ENCODE measurements around the gene SLC12A9.

Gene SLC12A9

DNA sequence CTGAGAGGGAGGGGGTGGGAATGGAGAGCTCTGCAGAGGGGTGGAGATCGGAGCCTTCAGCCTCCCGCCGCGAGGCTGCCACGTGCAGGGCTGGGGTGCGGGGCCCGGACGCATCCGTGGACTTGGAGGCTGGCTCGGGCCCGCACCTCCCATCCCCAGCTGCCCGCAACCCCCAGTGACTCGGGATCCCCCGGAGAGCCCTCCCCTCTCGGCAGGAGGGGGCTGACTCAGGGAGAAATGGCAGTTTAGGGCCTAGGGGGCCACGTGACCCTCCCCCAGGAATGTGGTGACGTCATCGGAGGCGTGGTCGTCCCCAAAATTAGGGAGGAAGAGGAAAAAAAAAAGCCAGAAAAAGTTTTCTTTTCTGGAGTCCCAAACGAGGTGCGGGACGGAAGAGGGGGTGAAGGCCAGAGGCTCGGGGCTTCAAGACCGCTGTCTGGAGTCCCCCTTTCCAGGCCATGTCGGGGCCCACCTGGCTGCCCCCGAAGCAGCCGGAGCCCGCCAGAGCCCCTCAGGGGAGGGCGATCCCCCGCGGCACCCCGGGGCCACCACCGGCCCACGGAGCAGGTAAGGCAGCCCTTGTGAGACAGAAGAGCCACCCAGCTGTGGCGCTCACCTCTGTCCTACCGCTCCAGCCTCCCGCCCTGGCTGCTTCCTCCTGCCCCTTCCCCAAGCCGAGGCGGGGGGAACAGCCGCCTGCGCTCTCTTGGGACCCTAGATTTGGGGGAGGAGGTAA is 14.7 kb downstream of the SLC12A9 start, which contains the start of gene TRIP6 (continued):
- TF ChIP-seq, protein P1, sequence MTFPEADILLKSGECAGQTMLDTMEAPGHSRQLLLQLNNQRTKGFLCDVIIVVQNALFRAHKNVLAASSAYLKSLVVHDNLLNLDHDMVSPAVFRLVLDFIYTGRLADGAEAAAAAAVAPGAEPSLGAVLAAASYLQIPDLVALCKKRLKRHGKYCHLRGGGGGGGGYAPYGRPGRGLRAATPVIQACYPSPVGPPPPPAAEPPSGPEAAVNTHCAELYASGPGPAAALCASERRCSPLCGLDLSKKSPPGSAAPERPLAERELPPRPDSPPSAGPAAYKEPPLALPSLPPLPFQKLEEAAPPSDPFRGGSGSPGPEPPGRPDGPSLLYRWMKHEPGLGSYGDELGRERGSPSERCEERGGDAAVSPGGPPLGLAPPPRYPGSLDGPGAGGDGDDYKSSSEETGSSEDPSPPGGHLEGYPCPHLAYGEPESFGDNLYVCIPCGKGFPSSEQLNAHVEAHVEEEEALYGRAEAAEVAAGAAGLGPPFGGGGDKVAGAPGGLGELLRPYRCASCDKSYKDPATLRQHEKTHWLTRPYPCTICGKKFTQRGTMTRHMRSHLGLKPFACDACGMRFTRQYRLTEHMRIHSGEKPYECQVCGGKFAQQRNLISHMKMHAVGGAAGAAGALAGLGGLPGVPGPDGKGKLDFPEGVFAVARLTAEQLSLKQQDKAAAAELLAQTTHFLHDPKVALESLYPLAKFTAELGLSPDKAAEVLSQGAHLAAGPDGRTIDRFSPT (tag by site-specific recombination; IDR thresholded peaks at IDR 0.05), result peak; percentile 86
- TF ChIP-seq, protein P2, sequence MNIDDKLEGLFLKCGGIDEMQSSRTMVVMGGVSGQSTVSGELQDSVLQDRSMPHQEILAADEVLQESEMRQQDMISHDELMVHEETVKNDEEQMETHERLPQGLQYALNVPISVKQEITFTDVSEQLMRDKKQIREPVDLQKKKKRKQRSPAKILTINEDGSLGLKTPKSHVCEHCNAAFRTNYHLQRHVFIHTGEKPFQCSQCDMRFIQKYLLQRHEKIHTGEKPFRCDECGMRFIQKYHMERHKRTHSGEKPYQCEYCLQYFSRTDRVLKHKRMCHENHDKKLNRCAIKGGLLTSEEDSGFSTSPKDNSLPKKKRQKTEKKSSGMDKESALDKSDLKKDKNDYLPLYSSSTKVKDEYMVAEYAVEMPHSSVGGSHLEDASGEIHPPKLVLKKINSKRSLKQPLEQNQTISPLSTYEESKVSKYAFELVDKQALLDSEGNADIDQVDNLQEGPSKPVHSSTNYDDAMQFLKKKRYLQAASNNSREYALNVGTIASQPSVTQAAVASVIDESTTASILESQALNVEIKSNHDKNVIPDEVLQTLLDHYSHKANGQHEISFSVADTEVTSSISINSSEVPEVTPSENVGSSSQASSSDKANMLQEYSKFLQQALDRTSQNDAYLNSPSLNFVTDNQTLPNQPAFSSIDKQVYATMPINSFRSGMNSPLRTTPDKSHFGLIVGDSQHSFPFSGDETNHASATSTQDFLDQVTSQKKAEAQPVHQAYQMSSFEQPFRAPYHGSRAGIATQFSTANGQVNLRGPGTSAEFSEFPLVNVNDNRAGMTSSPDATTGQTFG (tag by site-specific recombination; IDR thresholded peaks at IDR 0.05; ENCODE audit: borderline replicate concordance), result no peak
- TF ChIP-seq KLF7 (tag by site-specific recombination; IDR thresholded peaks at IDR 0.05; ENCODE audit: borderline replicate concordance) (peak; percentile 93), ZBTB1 (tag by site-specific recombination; IDR thresholded peaks at IDR 0.05) (peak; percentile 84), ZNF24 (tag by site-specific recombination; IDR thresholded peaks at IDR 0.05) (peak; percentile 91), ZNF140 (tag by site-specific recombination; IDR thresholded peaks at IDR 0.05) (no peak), ZNF776 (tag by site-specific recombination; IDR thresholded peaks at IDR 0.05; ENCODE audit: borderline replicate concordance) (no peak), ZNF37A (tag by site-specific recombination; IDR thresholded peaks at IDR 0.05) (peak; percentile 31; the same call in 1 of the 2 replicates), ZNF366 (tag by site-specific recombination; conservative IDR thresholded peaks at IDR 0.05) (peak; percentile 85), ZXDB (tag by site-specific recombination; IDR thresholded peaks at IDR 0.05) (peak; percentile 92), ZNF341 (tag by site-specific recombination; IDR thresholded peaks at IDR 0.05; ENCODE audit: low read depth) (peak; percentile 84), ZBTB17 (tag by site-specific recombination; IDR thresholded peaks at IDR 0.05) (peak; percentile 66), KLF9 (tag by site-specific recombination; IDR thresholded peaks at IDR 0.05; ENCODE audit: low read depth) (peak; percentile 95), ZNF623 (tag by site-specific recombination; IDR thresholded peaks at IDR 0.05) (0 out of 2 replicates have a peak, but pooled peaks have one; percentile 22), OVOL3 (tag by site-specific recombination; IDR thresholded peaks at IDR 0.05) (no peak), ZNF600 (tag by site-specific recombination; IDR thresholded peaks at IDR 0.05) (0 out of 2 replicates have a peak, but pooled peaks have one; percentile 7), ZNF426 (tag by site-specific recombination; IDR thresholded peaks at IDR 0.05) (no peak), ZNF133 (tag by site-specific recombination; IDR thresholded peaks at IDR 0.05) (no peak), YY1 (tag by site-specific recombination; IDR thresholded peaks at IDR 0.05) (peak; percentile 71)
- TF ChIP-seq, protein P3, sequence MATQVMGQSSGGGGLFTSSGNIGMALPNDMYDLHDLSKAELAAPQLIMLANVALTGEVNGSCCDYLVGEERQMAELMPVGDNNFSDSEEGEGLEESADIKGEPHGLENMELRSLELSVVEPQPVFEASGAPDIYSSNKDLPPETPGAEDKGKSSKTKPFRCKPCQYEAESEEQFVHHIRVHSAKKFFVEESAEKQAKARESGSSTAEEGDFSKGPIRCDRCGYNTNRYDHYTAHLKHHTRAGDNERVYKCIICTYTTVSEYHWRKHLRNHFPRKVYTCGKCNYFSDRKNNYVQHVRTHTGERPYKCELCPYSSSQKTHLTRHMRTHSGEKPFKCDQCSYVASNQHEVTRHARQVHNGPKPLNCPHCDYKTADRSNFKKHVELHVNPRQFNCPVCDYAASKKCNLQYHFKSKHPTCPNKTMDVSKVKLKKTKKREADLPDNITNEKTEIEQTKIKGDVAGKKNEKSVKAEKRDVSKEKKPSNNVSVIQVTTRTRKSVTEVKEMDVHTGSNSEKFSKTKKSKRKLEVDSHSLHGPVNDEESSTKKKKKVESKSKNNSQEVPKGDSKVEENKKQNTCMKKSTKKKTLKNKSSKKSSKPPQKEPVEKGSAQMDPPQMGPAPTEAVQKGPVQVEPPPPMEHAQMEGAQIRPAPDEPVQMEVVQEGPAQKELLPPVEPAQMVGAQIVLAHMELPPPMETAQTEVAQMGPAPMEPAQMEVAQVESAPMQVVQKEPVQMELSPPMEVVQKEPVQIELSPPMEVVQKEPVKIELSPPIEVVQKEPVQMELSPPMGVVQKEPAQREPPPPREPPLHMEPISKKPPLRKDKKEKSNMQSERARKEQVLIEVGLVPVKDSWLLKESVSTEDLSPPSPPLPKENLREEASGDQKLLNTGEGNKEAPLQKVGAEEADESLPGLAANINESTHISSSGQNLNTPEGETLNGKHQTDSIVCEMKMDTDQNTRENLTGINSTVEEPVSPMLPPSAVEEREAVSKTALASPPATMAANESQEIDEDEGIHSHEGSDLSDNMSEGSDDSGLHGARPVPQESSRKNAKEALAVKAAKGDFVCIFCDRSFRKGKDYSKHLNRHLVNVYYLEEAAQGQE (tag by site-specific recombination; IDR thresholded peaks at IDR 0.05), result peak; percentile 34; the same call in 1 of the 2 replicates
- TF ChIP-seq, protein P4, sequence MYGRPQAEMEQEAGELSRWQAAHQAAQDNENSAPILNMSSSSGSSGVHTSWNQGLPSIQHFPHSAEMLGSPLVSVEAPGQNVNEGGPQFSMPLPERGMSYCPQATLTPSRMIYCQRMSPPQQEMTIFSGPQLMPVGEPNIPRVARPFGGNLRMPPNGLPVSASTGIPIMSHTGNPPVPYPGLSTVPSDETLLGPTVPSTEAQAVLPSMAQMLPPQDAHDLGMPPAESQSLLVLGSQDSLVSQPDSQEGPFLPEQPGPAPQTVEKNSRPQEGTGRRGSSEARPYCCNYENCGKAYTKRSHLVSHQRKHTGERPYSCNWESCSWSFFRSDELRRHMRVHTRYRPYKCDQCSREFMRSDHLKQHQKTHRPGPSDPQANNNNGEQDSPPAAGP (tag by site-specific recombination; IDR thresholded peaks at IDR 0.05), result peak; percentile 95
- TF ChIP-seq, protein P5, sequence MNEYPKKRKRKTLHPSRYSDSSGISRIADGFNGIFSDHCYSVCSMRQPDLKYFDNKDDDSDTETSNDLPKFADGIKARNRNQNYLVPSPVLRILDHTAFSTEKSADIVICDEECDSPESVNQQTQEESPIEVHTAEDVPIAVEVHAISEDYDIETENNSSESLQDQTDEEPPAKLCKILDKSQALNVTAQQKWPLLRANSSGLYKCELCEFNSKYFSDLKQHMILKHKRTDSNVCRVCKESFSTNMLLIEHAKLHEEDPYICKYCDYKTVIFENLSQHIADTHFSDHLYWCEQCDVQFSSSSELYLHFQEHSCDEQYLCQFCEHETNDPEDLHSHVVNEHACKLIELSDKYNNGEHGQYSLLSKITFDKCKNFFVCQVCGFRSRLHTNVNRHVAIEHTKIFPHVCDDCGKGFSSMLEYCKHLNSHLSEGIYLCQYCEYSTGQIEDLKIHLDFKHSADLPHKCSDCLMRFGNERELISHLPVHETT (tag by site-specific recombination; IDR thresholded peaks at IDR 0.05), result peak; percentile 86
- TF ChIP-seq, protein P6, sequence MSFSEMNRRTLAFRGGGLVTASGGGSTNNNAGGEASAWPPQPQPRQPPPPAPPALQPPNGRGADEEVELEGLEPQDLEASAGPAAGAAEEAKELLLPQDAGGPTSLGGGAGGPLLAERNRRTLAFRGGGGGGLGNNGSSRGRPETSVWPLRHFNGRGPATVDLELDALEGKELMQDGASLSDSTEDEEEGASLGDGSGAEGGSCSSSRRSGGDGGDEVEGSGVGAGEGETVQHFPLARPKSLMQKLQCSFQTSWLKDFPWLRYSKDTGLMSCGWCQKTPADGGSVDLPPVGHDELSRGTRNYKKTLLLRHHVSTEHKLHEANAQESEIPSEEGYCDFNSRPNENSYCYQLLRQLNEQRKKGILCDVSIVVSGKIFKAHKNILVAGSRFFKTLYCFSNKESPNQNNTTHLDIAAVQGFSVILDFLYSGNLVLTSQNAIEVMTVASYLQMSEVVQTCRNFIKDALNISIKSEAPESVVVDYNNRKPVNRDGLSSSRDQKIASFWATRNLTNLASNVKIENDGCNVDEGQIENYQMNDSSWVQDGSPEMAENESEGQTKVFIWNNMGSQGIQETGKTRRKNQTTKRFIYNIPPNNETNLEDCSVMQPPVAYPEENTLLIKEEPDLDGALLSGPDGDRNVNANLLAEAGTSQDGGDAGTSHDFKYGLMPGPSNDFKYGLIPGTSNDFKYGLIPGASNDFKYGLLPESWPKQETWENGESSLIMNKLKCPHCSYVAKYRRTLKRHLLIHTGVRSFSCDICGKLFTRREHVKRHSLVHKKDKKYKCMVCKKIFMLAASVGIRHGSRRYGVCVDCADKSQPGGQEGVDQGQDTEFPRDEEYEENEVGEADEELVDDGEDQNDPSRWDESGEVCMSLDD (tag by site-specific recombination; IDR thresholded peaks at IDR 0.05), result peak; percentile 98
- TF ChIP-seq, protein P7, sequence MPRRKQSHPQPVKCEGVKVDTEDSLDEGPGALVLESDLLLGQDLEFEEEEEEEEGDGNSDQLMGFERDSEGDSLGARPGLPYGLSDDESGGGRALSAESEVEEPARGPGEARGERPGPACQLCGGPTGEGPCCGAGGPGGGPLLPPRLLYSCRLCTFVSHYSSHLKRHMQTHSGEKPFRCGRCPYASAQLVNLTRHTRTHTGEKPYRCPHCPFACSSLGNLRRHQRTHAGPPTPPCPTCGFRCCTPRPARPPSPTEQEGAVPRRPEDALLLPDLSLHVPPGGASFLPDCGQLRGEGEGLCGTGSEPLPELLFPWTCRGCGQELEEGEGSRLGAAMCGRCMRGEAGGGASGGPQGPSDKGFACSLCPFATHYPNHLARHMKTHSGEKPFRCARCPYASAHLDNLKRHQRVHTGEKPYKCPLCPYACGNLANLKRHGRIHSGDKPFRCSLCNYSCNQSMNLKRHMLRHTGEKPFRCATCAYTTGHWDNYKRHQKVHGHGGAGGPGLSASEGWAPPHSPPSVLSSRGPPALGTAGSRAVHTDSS (tag by site-specific recombination; IDR thresholded peaks at IDR 0.05), result peak; percentile 74
